HL-60 (cell line): ENCODE data around the gene CBX8.

Experiments used
- CTCF ChIP-seq: IDR thresholded peaks from one replicate; pipeline ENCODE4 v1.5.1; 2011; ENCODE audit warnings: low read length, control low read depth, inconsistent platforms; ENCODE audit not compliant: insufficient read depth
- POLR2AphosphoS5 ChIP-seq: IDR thresholded peaks from 2 replicates; pipeline ENCODE4 v1.6.1; 2012; ENCODE audit warnings: low read depth

DNA sequence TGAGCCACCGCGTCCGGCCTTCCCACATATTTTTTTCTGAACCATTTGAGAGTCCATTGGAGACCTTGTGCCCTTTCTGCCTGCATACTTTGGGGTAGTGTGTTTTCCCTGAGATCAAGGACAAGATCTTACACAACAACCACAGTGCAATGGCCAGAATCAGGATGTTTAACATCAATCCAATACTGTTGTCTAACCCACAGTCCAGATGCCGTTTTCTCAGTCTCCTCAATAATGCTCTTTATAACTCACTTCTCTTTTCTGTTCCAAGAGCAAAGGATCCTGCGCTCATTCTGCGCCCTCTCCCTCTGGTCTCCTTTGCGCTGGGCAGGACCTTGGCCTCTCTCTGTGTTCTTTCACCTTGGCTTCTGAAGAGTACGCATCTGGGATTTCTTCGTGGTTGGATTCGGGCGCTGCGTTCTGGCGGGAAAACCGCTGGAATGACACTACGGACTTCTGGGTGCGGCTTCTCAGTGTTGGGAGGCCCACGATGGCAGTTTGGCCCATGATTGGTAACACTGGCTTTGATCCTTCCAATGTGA, 25.8 kb upstream of the CBX8 start:
- TF ChIP-seq CTCF (no peak), POLR2AphosphoS5 (no peak)
